NCI-H2196 (cell line): ENCODE results near the gene GNB3.
A peak's percentile ranks its signal among the peaks of the same experiment; 100 is the strongest.

Experiments used
- DNase-seq: peaks from one replicate; lab custom pipeline; 2025; ENCODE audit not compliant: unreplicated experiment; lab: John Stamatoyannopoulos, UW

The GNB3 gene

DNA sequence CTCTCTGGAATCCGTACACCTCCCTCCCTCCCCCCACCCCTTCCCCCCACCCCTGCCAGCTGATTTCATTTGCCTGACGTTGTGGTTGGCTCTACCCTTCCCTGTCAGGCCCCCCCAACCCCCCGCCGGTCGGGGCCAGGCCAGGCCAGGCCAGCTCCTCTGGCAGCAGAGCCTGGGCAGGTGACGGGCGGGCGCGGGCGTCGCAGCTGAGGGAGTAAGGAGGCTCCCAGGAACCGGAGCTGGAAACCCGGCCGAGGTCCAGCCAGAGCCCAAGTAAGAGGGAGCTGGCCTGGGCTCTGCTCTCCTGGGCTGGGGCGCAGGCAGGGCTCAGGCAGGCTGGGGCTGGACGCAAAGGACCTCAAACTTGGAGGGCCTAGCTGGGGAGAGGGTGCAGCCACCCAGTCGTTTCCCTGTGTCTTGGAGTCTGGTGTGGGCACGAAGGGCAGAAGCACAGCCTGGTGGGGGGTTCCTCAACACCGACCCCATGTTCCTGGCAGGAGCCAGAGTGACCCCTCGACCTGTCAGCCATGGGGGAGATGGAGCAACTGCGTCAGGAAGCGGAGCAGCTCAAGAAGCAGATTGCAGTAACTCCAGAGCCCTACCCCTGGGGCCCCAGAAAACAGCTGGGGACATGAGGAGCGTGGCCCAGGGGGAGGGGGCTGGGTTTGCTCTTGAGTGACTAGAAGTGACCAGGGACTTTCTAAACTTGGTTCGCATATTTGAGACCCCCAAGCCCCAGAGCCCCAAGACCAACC is at the start of gene GNB3:
Gene GNB3 (plus strand): TSS at position 165 of the 755 bp plus-strand sequence. CDS start 363 bp downstream, at position 528.
- DNase-seq, result no peak

- DNase-seq, result no peak
Measured at GRCh38 chr12:6791931-6792520, 48.7 kb upstream of the GNB3 start.

GRCh38 chr12:6792522-6793201 is 48.1 kb upstream of the GNB3 start:
- no peak for DNase-seq

DNA sequence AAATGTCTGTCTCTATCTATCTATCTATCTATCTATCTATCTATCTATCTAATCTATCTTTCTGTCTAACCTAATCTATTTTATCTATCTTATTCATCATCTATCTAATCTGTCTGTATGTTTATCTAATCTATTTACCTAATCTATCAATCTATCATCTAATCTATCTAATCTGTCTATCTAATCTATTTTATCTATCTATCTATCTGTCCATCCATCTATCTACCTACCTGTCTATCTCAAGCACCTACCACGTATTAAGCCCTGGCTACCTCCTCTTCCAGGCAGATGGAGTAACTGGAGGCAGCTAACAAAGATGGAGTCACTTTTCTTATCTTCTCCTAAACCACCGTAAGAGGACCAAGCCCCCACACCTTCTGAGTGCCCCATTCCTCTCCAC is 45.6 kb upstream of the GNB3 start:
- no peak for DNase-seq

DNA sequence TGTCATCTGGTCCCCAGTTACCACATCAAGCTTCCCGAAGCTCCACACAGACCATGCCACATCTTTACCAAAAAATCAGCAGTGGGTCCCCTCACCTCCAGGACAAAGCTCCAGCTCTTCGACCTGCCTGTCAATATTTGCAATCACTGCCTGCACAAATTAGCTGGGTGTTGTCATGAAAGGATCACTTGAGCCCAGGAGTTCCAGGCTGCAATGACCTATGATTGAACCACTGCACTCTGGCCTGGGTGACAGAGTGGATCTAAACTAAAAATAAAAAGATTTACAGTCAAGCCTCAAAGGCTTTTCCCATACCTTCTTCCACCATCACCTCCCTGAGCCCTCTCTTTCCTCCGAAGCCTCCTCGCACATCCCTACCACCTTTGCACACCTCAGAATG is 44.1 kb upstream of the GNB3 start:
- no peak for DNase-seq

DNA sequence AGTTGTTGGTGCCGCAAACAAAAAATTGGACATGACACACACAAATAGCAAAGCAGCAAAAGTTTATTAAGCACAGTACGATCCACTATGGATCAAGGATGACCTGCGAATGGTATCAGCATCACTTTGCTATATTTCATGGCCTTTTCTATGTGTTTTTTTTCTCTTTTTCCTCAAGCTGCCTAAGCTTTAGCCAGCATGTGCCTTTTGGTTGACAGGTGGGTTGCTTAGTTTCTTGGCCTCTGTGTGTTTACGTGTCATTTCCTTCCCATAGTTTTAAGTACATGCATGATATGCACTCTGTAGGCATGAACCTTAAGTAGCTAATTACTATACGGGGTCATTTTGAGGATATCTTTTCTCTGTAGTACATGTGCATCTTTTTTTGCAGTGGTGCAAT is 41.6 kb upstream of the GNB3 start:
- no peak for DNase-seq

DNA sequence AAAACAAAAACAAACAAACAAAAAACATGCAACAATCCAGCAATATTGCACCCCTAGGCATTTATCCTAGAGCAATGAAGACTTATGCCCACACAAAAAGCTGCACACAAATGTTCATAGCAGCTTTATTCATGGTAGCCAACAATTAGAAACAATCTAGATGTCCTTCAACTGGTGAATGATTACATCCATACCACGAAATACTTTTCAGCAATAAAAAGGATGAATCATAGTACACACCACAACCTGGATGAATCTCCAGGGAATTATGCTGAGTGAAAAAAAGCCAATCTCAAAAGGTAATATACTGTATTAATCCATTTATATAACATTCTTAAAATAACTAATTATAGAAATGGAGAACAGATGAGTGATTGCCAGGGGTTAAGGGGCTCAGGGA is 33.6 kb upstream of the GNB3 start:
- DNase-seq, result no peak

GRCh38 chr12:6809056-6809455 is 31.7 kb upstream of the GNB3 start:
- DNase-seq, result no peak

- DNase-seq, result no peak
Measured at GRCh38 chr12:6810758-6811157, 30.0 kb upstream of the GNB3 start.

DNA sequence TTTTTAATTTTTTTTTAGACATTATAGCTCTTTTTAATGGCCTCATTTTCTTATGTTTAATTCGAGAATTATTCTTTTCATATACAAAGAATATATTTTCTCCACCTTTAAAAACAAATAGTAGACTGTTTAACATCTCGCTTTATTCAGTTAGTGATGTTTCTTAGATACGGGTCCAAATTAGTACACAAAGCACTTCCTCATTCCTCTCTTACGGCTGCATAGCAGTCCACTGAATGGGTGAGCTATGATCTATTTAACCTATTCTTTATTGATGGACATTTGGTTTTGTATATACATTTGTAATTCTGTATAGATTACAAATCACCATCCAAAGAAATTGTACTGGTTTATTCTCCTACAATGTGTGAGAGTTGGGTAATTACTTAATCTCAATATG is 27.4 kb upstream of the GNB3 start:
- DNase-seq, result no peak

DNA sequence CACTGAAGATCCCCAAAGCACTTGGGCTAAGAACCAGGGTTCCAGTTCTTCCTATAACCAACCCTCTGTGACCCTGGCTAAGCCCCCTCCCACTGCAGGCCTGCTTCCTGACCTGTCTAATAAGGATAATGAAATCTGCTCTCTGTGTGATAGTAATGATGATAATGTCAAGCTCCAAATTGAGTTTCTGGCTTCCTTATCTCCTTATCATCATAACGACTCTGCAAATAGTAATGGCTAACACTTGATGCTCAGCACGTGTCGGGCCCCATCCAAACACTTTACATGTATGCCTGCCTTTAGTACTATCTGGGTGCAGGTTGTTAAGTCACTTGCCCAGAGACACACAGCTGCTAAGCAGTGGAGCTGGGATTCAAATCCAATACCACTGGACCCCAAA is 24.1 kb upstream of the GNB3 start:
- no peak for DNase-seq

DNA sequence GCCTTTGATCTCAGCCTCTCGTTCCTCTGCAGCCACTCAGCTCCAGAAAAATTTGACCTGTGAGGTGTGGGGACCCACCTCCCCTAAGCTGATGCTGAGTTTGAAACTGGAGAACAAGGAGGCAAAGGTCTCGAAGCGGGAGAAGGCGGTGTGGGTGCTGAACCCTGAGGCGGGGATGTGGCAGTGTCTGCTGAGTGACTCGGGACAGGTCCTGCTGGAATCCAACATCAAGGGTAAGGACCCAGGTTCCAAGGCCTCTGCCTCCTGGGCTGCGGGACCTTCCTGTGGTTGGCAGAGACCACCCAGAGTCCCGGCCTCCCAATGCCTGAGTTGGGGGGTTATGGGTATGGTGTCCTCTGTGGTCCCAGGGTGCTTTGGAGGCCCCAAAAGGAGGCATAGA is 23.6 kb upstream of the GNB3 start:
- DNase-seq, result no peak

DNA sequence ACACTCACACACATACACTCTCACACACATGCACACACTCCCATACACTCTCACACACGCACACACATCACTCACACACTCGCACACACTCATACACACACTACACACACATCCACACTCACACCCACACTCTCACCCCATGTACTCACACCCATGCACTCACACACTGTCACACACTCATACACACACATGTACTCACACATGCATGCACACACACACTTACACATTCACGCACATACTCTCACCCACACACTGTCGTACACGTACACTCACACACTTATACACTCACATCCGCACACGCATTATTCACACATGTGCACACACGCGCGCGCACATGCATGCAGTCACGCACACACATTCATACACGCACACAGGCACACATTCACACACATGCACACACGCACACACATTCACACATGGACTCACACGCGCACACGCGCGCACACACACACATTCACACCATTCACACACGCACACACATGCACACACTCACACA is 23.0 kb upstream of the GNB3 start:
- DNase-seq, result no peak

DNA sequence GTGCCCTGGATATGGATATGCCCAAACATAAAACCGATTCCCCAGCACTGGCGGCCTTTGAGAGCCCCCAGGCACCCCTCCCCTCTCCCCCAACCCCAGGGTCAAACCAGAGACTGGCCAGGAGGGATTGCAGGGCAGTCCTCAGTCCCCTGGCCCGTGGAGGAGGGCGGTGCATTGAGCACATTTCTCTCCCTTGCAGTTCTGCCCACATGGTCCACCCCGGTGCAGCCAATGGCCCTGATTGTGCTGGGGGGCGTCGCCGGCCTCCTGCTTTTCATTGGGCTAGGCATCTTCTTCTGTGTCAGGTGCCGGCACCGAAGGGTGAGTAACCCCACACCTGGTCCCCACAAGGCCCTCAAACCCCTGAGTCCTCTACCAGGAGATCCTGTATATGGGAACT is 22.5 kb upstream of the GNB3 start:
- DNase-seq, result peak; percentile 23

DNA sequence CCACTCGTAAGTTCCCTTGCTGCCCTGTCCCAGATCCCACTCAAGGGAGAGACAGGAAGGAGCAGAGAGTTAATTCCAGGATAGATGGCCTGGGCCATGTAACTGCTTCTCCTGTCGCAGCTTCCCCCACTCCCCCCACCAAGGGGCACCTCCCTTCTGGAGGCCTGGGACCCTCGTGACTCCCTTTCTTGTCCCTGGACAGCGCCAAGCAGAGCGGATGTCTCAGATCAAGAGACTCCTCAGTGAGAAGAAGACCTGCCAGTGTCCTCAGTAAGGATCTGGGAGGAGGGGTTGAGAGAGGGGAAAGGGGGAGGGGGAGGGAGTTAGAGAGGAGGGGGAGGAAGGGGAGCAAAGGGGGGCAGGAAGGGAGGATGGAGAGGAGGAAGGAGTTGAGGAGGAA is 22.1 kb upstream of the GNB3 start:
- DNase-seq, result no peak

DNA sequence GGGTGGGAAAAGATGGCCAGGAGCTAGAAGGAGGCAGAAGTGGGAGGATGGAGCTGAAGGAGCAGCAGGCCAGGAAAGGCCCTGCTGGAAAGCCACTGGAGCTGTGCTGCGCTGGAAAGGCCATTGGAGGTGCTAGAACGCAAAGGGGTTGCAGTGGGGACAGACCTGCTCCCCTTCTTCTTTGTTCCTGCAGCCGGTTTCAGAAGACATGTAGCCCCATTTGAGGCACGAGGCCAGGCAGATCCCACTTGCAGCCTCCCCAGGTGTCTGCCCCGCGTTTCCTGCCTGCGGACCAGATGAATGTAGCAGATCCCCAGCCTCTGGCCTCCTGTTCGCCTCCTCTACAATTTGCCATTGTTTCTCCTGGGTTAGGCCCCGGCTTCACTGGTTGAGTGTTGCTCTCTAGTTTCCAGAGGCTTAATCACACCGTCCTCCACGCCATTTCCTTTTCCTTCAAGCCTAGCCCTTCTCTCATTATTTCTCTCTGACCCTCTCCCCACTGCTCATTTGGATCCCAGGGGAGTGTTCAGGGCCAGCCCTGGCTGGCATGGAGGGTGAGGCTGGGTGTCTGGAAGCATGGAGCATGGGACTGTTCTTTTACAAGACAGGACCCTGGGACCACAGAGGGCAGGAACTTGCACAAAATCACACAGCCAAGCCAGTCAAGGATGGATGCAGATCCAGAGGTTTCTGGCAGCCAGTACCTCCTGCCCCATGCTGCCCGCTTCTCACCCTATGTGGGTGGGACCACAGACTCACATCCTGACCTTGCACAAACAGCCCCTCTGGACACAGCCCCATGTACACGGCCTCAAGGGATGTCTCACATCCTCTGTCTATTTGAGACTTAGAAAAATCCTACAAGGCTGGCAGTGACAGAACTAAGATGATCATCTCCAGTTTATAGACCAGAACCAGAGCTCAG is 21.4 kb upstream of the GNB3 start:
- no peak for DNase-seq

DNA sequence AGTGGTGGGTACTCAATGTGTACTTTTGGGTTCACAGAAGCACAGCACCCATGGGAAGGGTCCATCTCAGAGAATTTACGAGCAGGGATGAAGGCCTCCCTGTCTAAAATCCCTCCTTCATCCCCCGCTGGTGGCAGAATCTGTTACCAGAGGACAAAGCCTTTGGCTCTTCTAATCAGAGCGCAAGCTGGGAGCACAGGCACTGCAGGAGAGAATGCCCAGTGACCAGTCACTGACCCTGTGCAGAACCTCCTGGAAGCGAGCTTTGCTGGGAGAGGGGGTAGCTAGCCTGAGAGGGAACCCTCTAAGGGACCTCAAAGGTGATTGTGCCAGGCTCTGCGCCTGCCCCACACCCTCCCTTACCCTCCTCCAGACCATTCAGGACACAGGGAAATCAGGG is 20.6 kb upstream of the GNB3 start:
- no peak for DNase-seq

DNA sequence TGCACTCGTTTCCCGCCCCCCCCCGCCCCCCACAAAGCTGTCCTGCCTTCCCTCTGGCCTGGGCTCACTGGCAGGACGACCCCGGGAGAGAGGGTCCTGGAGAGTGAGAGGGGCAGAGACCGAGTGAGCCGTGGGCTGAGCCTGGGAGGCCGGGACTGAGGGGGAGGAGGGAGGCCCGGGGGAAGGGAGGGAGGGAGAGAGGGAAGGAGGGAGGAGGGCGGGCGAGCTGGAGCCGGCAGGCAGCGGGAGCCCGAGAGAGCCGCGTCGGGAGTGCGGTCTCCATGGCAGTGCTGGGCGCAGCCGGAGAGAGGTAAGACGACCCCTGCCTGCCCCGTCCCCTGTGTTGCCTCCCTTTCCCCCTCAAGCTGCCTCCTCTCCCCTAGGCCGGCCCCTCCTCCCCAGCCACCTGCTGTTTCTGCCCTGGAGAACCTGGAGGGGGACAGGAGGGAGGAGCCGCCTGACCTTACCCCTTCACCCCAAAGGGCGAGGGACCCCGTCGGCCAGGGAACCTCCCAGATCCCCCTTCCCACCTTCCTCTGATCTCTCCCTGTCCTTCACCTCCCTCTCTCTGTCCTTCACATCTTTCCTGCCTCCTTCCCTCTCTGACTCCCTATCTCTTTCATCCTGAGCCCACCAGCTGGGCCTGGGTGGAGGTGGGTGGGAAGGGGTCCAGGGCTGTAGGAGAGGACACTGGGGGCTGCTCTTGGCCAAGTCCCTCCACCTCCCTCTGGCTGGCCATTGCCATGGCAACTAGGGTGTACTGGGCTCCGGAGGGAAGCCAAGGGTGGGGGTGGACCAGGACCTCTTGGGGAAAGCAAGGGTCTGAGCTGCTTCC is 18.9 kb upstream of the GNB3 start, which contains the start of gene GPR162:
Gene GPR162 (plus strand): TSS at position 231 of the 835 bp plus-strand sequence. CDS start 2,078 bp downstream, outside the sequence.
- DNase-seq, result peak; percentile 26

DNA sequence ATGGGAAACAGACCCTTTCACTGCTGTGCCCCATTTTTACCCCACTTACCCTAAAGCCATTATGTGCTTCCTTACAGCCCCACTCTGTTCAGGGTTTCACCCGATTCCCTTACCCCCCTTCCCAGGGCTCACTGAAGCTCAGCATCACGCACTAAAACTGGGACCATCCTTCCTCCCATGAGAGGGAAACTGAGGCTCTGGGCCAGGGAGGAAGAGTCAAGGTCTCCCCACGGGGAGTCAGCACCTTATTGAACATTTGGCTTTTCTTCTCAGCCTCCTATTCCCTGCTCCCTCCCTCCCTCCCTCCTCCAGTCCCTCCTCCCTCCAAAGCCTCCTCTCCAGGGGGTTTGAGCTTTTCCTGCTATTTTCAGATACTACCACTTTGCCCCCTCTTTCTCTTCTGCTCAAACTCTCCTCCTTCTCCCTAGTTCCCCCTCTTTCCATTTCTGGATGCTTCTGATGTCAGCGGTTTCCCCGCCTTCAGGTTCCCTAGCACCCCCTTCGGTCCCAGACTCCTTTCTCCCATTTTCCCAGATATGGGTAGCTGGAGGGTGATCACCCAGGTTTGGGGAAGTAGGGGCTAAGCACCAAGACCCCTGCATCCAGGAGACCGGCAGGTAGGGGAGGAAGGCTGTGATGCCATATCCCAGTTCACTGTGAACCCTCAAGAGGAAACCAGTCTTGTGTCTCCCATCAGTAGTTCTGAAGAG is 18.1 kb upstream of the GNB3 start:
- no peak for DNase-seq
